ENCODE results near the gene PDSS1. TPM values are rescaled to one million over a fixed set of nuclear protein-coding genes. Genes with fewer than 3 reads are reported as not detected.
"Not testable (repeated sequence)": the region's sequence is repeated elsewhere in the genome, so short reads cannot be mapped to it uniquely, and the experiment has no call there.

Gene PDSS1
- total RNA-seq: 6.8 and 7.9 TPM in 2 replicates

GRCh38 chr10:26697163-26697921, at the start of gene PDSS1:
Gene PDSS1, plus strand, starts transcription at chr10:26697701. Its CDS starts 11 bp downstream, at chr10:26697712.
- no peak for TF ChIP-seq CTCF (IDR thresholded peaks at IDR 0.05; ENCODE audit: insufficient read depth, low read length, poor library complexity, severe bottlenecking)
- no peak for DNase-seq (ENCODE audit: low read depth)
- Histone ChIP-seq H3K36me3 (ENCODE audit: control insufficient read depth, insufficient read depth, low read length) (peaks cover 1% of the 10 kb centered on the region), H3K27me3 (ENCODE audit: control insufficient read depth, insufficient read depth, low read length) (no peaks in the 10 kb centered on the region), H3K4me3 (ENCODE audit: low read depth, low read length) (peak within 1 kb of the TSS; percentile 71)

- not testable (repeated sequence) for DNase-seq (ENCODE audit: low read depth); H3K36me3 ChIP-seq (ENCODE audit: control insufficient read depth, insufficient read depth, low read length); H3K27me3 ChIP-seq (ENCODE audit: control insufficient read depth, insufficient read depth, low read length); H3K4me3 ChIP-seq (ENCODE audit: low read depth, low read length)
Observed at GRCh38 chr10:26648245-26648636, 49.3 kb upstream of the PDSS1 start.

- no peak for DNase-seq (ENCODE audit: low read depth)
- TF ChIP-seq CTCF (IDR thresholded peaks at IDR 0.05; ENCODE audit: insufficient read depth, low read length, poor library complexity, severe bottlenecking): no peak
- Histone ChIP-seq H3K36me3 (ENCODE audit: control insufficient read depth, insufficient read depth, low read length) (no peaks in the 10 kb centered on the region), H3K4me3 (ENCODE audit: low read depth, low read length) (no peak overlapping the region), H3K27me3 (ENCODE audit: control insufficient read depth, insufficient read depth, low read length) (no peaks in the 10 kb centered on the region)
Observed at GRCh38 chr10:26650406-26650805, 47.1 kb upstream of the PDSS1 start.

- not testable (repeated sequence) for DNase-seq (ENCODE audit: low read depth); H3K27me3 ChIP-seq (ENCODE audit: control insufficient read depth, insufficient read depth, low read length); H3K4me3 ChIP-seq (ENCODE audit: low read depth, low read length); H3K36me3 ChIP-seq (ENCODE audit: control insufficient read depth, insufficient read depth, low read length)
Observed at GRCh38 chr10:26651476-26651875, 46.0 kb upstream of the PDSS1 start.

- no peak overlapping the region for H3K4me3 ChIP-seq (ENCODE audit: low read depth, low read length)
- H3K36me3 ChIP-seq (ENCODE audit: control insufficient read depth, insufficient read depth, low read length): no peaks in the 10 kb centered on the region
- no peaks in the 10 kb centered on the region for H3K27me3 ChIP-seq (ENCODE audit: control insufficient read depth, insufficient read depth, low read length)
- DNase-seq (ENCODE audit: low read depth): no peak
- no peak for TF ChIP-seq CTCF (IDR thresholded peaks at IDR 0.05; ENCODE audit: insufficient read depth, low read length, poor library complexity, severe bottlenecking)
Observed at GRCh38 chr10:26653004-26653403, 44.5 kb upstream of the PDSS1 start.

GRCh38 chr10:26655746-26656145, 41.8 kb upstream of the PDSS1 start:
- TF ChIP-seq CTCF (IDR thresholded peaks at IDR 0.05; ENCODE audit: insufficient read depth, low read length, poor library complexity, severe bottlenecking): no peak
- Histone ChIP-seq H3K36me3 (ENCODE audit: control insufficient read depth, insufficient read depth, low read length) (no peaks in the 10 kb centered on the region), H3K27me3 (ENCODE audit: control insufficient read depth, insufficient read depth, low read length) (no peaks in the 10 kb centered on the region), H3K4me3 (ENCODE audit: low read depth, low read length) (no peak overlapping the region)
- DNase-seq (ENCODE audit: low read depth): no peak

GRCh38 chr10:26662864-26663263, 34.6 kb upstream of the PDSS1 start:
- DNase-seq (ENCODE audit: low read depth): no peak
- Histone ChIP-seq H3K36me3 (ENCODE audit: control insufficient read depth, insufficient read depth, low read length) (no peaks in the 10 kb centered on the region), H3K4me3 (ENCODE audit: low read depth, low read length) (no peak overlapping the region), H3K27me3 (ENCODE audit: control insufficient read depth, insufficient read depth, low read length) (no peaks in the 10 kb centered on the region)
- no peak for TF ChIP-seq CTCF (IDR thresholded peaks at IDR 0.05; ENCODE audit: insufficient read depth, low read length, poor library complexity, severe bottlenecking)

All from kidney epithelial cell (primary cell).